ENCODE results near the gene SLC25A21.

GRCh38 chr14:36659010-36659821 lies 513.2 kb downstream of the SLC25A21 start:
- TF ChIP-seq ZNF70 (CRISPR knock-in tag; IDR thresholded peaks at IDR 0.05) (no peak), TSHZ2 (CRISPR knock-in tag; IDR thresholded peaks at IDR 0.05) (no peak), ARNTL (CRISPR knock-in tag; IDR thresholded peaks at IDR 0.05; ENCODE audit: borderline replicate concordance, low read depth) (no peak), BACH2 (CRISPR knock-in tag; IDR thresholded peaks at IDR 0.05; ENCODE audit: borderline replicate concordance) (no peak), RARB (CRISPR knock-in tag; IDR thresholded peaks at IDR 0.05) (no peak), ZNF565 (CRISPR knock-in tag; conservative IDR thresholded peaks at IDR 0.05; ENCODE audit: low read depth) (no peak), PPARA (CRISPR knock-in tag; IDR thresholded peaks at IDR 0.05; ENCODE audit: borderline replicate concordance) (no peak), ISL1 (CRISPR knock-in tag; IDR thresholded peaks at IDR 0.05) (no peak), TOX (CRISPR knock-in tag; IDR thresholded peaks at IDR 0.05; ENCODE audit: borderline replicate concordance) (no peak), ZFP3 (CRISPR knock-in tag; IDR thresholded peaks at IDR 0.05) (no peak), ZFP30 (CRISPR knock-in tag; IDR thresholded peaks at IDR 0.05) (no peak)
- TF ChIP-seq, protein P1, sequence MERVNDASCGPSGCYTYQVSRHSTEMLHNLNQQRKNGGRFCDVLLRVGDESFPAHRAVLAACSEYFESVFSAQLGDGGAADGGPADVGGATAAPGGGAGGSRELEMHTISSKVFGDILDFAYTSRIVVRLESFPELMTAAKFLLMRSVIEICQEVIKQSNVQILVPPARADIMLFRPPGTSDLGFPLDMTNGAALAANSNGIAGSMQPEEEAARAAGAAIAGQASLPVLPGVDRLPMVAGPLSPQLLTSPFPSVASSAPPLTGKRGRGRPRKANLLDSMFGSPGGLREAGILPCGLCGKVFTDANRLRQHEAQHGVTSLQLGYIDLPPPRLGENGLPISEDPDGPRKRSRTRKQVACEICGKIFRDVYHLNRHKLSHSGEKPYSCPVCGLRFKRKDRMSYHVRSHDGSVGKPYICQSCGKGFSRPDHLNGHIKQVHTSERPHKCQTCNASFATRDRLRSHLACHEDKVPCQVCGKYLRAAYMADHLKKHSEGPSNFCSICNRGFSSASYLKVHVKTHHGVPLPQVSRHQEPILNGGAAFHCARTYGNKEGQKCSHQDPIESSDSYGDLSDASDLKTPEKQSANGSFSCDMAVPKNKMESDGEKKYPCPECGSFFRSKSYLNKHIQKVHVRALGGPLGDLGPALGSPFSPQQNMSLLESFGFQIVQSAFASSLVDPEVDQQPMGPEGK (CRISPR knock-in tag; IDR thresholded peaks at IDR 0.05; ENCODE audit: borderline replicate concordance) = no peak
